Measurements from ENCODE around the gene NDUFS1.

DNA sequence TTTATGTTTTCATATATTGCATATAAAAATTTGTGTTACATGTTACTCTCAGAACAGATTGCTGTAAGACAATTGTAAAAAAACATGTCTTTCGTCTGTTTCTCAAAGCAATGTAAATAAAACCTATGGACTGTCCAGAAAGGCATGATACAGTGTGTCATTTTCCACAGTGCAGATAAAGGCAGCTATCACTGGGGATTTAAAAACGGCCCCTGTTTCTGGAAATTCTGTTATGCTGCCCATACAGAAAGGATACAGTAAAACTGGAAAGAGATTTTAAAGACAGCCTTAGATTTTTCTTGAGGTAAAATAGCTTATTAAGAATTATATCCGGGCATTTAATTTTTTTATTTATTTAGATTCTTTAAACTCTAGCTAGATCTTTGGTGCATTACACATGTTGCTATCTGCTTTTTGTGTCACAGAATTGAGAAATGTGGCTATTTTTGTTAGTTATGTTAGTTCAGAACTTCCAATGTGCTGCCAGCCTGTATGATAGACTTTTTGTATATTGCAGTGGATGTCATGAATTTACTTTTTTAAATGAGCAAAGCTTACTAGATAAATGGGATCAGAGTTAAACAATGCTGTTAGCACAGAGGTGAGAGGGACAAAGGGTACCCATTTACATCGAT is 72.4 kb downstream of the NDUFS1 start:
- TF ChIP-seq CTCF (IDR thresholded peaks at IDR 0.05) (no peak), POLR2A (IDR thresholded peaks at IDR 0.05) (no peak)

Measured in thyroid gland (tissue), 4 donors.